HTERT RPE-1 (cell line): ENCODE measurements around the gene ADCYAP1.

ENCODE experiments used
- in situ Hi-C: fragments of 300-500 bp; cut with MboI; formaldehyde crosslinking; loops from 4 replicates; pipeline ENCODE4 v1.14.3; 2020; ENCODE audit warnings: low sequenced_read_pairs

ADCYAP1 gene

GRCh38 chr18:908758-909724, 4.4 kb downstream of the ADCYAP1 start:
- in situ Hi-C loops, result no loop called here

DNA sequence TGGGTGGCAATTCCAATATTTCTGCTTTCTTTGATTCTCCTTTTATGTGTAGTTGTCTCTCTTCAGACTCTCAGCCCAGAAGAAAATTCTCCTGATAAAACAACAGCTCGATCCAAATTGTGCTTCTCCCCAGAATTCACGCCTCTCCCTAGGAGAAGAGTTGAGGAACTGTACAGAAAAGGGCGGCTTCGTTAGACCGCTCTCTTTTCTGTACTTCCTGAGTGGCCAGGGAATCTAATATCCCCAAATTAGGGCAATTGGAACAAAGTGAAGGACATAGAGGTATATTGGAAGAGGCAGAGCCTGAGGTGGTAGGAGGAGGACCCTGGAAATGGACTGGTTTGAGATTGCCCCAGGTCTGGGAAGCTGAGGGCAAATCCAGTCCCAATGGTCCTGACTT, 5.6 kb downstream of the ADCYAP1 start:
- in situ Hi-C loops, result no loop called here

- in situ Hi-C loops, result no loop called here
These were observed 6.4 kb downstream of the ADCYAP1 start for GRCh38 chr18:911025-911424.

- in situ Hi-C loops, result no loop called here
These were observed 6.8 kb downstream of the ADCYAP1 start for GRCh38 chr18:911486-911885.

GRCh38 chr18:916562-916961, 11.9 kb downstream of the ADCYAP1 start:
- in situ Hi-C loops, result no loop called here

DNA sequence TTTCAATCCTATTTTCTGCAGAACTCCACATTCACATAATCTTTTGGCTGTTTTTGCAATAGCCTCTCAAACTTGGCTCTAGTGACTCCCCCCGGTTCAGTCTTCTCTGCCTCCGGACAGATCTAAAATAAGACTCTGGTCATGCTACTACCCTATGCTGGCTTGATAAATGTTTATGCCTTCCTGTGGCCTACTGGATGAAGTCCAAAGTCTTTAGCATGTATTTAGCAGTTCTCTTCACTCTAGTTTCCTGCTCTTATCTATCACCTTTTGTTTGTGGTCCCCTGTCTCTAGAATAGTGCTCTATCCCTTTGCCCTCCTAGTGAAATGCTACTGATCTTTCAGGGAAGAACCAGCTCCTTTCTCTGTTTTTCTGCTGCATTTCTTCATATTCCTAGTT, 14.4 kb downstream of the ADCYAP1 start:
- in situ Hi-C loops, result no loop called here

DNA sequence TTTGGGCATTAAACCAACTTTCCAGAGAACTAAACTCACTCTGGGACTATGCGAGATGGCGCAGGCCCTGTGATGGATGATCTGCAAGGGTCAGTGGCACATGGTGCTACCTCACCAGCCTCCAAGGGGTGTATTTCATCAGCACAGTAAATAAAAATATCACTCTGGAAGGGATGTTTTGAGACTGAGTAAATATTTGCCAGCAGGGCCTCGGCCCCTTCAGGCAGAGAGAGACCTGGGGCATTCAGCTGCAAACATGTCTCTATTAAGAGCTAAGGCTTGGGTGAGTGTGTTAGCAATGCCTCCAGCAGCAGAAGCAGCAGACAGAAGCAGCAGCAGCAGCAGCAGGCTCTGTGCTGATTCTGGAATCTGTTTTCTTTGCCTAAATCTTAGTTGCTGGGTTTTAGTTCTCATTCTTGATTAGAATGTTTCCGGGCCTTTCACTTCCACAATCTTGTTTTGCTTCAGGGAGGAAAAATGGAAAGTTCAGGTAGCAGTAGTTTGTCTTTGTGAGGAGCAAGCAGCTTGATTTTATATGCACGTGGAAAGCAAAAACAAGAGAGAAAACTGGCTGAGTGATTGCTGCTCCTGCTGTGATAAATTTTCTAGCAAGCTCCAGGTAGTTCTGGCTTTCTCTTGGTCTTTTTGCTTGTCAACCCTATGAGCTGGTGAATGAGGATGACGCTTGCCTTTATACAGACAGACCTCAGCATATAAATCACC, 18.6 kb downstream of the ADCYAP1 start:
- in situ Hi-C loops, result no loop called here

GRCh38 chr18:924987-925386, 20.3 kb downstream of the ADCYAP1 start:
- in situ Hi-C loops, result no loop called here

- in situ Hi-C loops, result no loop called here
These were observed 22.3 kb downstream of the ADCYAP1 start for GRCh38 chr18:926946-927345.

DNA sequence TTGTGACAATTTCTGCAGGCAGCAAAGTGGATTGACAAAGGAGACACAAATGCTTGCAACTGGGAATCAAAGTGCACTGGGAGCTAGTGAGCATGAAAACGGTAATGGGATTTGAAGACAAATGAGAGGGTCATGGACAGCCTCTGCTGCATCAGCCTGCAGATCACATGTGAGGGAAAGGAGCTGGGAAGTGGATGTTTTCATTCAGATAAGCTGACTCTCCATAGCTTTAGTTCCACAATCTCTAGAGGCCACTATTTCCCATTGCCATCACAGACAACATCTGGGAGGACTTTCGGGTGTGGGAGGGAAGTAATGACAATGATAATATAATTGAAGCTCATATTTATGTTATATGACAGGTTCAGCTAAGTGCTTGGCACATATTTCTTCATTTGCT, 28.4 kb downstream of the ADCYAP1 start:
- in situ Hi-C loops, result no loop called here

DNA sequence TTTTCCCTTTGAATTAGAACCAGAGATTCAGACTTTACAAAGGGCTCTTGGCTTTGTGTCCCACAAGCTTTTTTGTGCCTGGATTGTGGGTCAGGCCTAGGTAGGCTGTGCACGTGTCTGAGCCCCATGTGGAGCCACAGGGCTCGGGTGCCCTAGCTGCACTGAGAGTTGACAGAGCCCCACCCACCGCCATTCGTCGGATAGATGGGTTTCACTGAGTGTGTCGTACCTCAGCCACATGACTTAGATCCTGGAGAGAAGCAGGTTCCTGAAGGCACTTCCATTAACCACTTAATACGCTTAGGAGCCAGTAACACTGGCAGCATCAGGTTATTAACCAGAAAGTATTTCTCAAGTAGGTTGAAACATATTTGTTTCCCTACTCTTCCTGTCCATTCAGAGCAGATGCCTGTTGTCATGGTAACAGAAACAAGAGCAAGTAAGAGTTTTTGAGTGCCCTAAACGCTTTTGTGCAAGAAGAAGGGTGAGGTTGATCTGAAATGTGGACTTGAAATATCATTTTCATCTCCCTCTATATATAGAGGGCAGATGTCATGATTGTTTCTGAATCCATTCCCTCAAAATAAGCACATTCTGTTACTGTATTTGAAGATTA, 30.0 kb downstream of the ADCYAP1 start:
- in situ Hi-C loops, result no loop called here

DNA sequence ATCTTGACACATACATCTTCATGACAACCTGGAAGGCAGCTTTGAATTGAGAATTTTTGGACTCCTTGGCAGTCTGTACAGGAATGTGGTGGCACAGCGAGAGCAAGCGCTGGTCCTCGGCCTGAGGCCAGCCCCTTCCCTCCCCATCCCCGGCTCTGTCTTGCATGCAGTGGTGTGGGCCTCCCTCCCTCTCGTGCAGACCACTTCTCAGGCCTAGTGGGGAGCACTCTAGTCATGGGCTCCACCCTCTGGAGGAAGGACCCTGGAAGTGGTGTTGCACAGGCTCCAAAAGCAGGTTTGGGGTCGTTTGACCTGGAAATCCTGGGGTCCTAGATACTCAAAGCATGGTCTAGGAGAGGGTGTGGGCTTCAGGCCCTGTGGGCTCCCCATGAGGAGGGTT, 32.3 kb downstream of the ADCYAP1 start:
- in situ Hi-C loops, result no loop called here

DNA sequence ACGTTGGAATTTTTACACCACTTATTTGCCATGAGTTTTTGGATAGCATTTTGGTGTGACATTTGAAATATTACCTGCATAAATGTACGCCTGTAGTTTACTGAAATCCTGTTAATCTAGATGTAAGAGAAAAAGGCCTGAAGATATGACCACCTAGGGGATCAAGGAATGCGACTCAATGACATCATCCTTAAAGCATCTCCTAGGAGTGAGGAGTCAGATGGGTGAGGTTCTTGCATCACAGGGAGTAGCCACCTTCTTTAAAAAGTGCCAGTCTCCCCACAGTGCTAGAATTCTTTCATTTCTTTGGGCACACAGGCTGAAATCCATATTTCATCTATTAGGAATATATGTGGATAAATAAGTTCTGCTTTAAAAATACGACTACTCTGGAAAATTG, 34.5 kb downstream of the ADCYAP1 start:
- in situ Hi-C loops, result no loop called here

DNA sequence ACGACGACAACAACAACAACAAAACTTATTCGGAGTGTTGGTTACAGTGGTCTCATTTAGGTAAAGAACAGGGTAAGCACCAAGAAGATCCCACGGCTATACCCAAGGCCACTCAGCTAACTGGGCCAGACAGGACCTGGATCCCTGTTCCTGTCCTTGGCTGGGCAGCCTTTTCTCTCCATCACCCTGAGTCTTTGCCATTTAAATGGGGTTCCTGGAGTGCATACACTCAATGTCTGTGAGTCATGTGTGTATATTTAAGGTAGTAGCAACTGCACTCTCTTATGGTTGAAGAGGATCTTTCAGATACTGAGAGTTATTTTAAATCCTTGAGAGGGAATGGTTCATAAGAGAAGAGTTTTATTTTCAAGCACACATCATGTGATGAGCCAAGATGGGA, 35.3 kb downstream of the ADCYAP1 start:
- in situ Hi-C loops, result no loop called here

DNA sequence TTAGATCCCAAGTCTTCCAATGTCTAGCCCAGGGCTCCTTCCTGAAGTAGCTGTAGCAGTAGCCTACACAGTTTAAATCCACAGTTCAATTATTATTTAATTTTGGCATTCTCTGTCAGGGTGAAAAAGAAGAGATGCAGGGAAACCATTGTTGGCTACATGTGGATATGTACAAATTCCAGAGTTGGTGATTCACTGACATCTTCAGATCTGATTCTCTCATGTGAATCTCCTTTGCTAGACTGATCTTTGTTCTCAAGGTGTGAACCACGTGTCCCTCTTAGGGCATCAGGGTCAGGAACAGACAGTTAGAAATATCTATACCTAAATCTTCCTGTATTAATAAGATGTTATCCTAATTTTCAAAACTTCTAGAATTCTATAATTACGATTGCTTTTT, 36.7 kb downstream of the ADCYAP1 start:
- in situ Hi-C loops, result no loop called here

DNA sequence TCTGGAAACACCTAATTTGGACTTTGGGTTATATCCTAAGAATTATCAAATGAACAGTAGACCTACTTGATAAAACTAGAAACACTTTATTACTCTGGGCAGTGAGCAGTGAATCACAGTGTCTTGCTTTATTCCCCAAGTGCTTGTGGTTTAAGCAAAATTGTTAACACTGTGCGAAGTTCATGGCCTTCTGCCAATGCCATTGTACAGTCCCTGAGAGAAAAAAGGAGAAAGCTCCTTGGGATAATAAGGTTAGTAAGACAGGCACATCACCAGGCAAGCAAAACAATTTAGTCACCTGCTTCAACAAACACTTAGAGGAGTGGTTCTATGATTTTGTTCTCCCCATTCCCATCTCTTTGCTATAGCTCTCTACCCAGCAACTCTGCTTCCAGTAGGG, 39.8 kb downstream of the ADCYAP1 start:
- in situ Hi-C loops, result no loop called here

DNA sequence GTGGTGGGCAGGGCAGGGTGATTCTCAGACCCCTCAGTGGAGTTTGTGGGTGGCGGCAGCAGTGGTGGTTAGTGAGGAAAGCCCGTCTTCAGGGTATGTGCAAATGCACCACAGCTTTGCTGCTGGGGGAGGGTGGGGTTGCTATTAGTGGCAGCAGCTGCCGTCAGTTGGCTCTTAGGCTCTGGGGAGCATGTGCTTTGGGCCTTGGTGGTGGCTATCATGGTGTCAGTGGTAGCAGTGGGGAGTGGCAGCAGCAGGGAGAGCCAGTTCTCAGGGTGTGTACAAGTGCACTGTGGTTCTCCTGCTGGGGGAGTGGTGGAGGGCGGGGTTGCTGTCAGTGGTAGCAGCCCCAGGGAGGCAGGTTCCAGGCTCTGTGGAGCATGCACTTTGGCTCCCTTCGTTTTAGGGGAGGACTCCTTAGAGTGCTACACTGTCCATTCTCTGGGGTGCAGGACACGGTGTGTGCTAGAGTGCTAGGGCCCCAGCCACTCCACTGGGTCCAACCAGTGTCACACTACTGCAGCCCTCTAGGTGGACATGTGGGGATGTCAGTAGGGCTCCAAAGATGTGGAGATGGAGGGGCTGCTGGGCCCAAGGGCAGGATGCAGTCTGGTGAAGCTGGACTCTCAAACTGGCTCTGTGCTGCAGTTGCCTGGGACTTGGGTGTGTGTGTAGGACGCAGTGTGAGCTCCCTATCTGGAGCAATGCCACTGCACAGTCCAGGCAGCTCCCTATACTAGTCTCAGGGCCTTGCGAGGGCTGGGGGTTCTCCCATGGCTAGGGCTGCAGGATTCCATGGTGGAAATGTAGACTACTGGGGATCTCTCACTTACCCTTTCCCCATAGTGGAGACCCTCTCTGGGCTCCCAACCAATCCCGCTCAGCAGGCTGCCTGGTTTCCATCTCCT, 45.3 kb downstream of the ADCYAP1 start:
- in situ Hi-C loops, result no loop called here

- in situ Hi-C loops, result no loop called here
These were observed 46.3 kb downstream of the ADCYAP1 start for GRCh38 chr18:950882-951495.

DNA sequence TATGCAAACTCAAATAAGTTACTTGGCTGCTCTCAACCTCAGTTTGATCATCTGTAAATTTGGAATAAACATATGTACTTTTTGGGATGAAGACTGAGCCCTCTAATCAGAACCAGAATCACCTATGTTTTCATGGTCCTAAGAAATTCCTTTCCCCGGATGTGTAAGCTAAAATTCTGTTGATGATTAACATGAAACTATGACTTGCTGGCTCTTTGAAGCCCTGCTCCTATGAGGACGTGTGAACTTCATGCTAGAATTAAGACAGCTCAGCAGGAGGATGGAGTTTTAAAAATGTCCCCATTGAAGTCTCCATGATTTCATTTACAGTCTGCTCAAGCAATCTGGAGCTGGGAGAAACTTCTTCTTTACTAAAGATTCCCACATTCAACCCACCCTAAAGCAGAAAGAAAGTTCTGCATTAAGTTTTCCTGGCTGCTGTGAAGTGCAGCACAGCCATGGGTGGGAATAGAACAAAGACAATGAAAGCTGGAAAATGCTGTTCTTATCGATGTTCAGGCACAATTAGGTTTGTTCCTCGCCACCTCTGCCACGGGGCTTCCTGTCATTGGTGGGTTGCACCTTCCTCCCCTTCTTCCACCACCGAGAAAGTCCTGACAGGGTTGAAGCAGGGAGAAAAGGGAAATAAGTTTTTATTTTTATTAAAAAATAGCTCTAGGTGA, 50.9 kb downstream of the ADCYAP1 start:
- in situ Hi-C loops, result no loop called here

DNA sequence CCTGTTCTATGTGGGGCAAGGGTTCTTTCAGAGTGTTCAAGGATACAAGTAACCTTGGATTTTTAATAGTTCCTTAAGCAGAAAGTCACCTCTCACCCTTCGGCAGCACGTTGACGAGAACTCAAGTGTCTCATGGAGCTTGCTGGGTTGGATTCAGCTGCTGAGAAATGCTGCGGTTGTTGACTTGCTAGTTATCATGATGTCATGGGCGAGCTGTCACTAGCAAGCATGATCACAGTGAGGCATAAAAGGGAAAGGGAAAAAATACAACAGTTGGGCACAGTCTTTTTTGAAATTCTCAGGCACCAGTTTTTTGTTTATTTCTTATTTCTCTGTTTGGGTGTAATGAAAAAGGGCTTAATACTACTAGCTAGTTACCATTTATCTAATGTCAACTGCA, 53.2 kb downstream of the ADCYAP1 start:
- in situ Hi-C loops, result no loop called here
